GM23338 (cell line): ENCODE measurements around the gene WWOX. TPM values are rescaled to one million over a fixed set of nuclear protein-coding genes. Genes with fewer than 3 reads are reported as not detected.

Experiments
- ATAC-seq: fragments of 200-7000 bp; cut with Tn5 transposase; 3 replicates; pipeline ENCODE4 v1.9.1; 2020
- DNase-seq: peaks from one replicate; pipeline ENCODE4 v3.0.0-alpha.2; 2015; ENCODE audit warnings: low spot score
- H2AFZ ChIP-seq: fragments of 200-600 bp; sonication (generic); 2 replicates; pipeline ENCODE4 v1.8.0; 2016; ENCODE audit warnings: antibody characterized with exemption, mild to moderate bottlenecking, moderate library complexity
- H3F3A ChIP-seq: fragments of 200-600 bp; sonication (generic); replicated peaks from 2 replicates; pipeline ENCODE4 v1.8.0; 2017; ENCODE audit warnings: antibody characterized with exemption, mixed run types, low read depth
- H3K27ac ChIP-seq: fragments of 200-600 bp; sonication (generic); 2 replicates; pipeline ENCODE4 v1.6.1; 2016; ENCODE audit warnings: low read depth
- H3K27me3 ChIP-seq: fragments of 200-600 bp; sonication (generic); 2 replicates; pipeline ENCODE4 v1.8.0; 2016; ENCODE audit warnings: mild to moderate bottlenecking, mixed run types, moderate library complexity; ENCODE audit not compliant: insufficient read depth
- H3K36me3 ChIP-seq: fragments of 200-600 bp; sonication (generic); 2 replicates; pipeline ENCODE4 v1.8.0; 2016; ENCODE audit warnings: mild to moderate bottlenecking; ENCODE audit not compliant: insufficient read depth
- H3K4me1 ChIP-seq: fragments of 200-600 bp; sonication (generic); 2 replicates; pipeline ENCODE4 v1.8.0; 2016; ENCODE audit warnings: mild to moderate bottlenecking, moderate library complexity; ENCODE audit not compliant: insufficient read depth
- H3K4me2 ChIP-seq: fragments of 200-600 bp; sonication (generic); 2 replicates; pipeline ENCODE4 v1.7.1; 2017; ENCODE audit warnings: mixed run types
- H3K4me3 ChIP-seq: fragments of 200-600 bp; sonication (generic); 2 replicates; pipeline ENCODE4 v1.6.1; 2016; ENCODE audit warnings: mixed run types
- H3K79me2 ChIP-seq: fragments of 200-600 bp; sonication (generic); replicated peaks from 2 replicates; pipeline ENCODE4 v1.8.0; 2017; ENCODE audit warnings: mild to moderate bottlenecking; ENCODE audit not compliant: insufficient read depth
- H3K9me2 ChIP-seq: fragments of 200-600 bp; sonication (generic); 2 replicates; pipeline ENCODE4 v1.8.0; 2017; ENCODE audit not compliant: insufficient read depth
- H4K20me1 ChIP-seq: fragments of 200-600 bp; sonication (generic); replicated peaks from 2 replicates; pipeline ENCODE4 v1.8.0; 2017; ENCODE audit warnings: mild to moderate bottlenecking; ENCODE audit not compliant: insufficient read depth
- H3K27ac Mint-ChIP-seq: 2 replicates; pipeline ENCODE4 v1.8.0; 2020; ENCODE audit warnings: inconsistent platforms, mild to moderate bottlenecking, moderate library complexity, mixed read lengths
- H3K27me3 Mint-ChIP-seq: 3 replicates; pipeline ENCODE4 v1.8.0; 2022; ENCODE audit warnings: low read depth, mild to moderate bottlenecking, moderate library complexity, mixed read lengths, inconsistent platforms; ENCODE audit not compliant: insufficient read depth, poor library complexity
- H3K36me3 Mint-ChIP-seq: 3 replicates; pipeline ENCODE4 v1.8.0; 2021; ENCODE audit warnings: low read depth, mild to moderate bottlenecking, inconsistent platforms, moderate library complexity, mixed read lengths
- H3K4me1 Mint-ChIP-seq: 3 replicates; pipeline ENCODE4 v1.8.0; 2020; ENCODE audit warnings: mild to moderate bottlenecking, inconsistent platforms, mixed read lengths
- H3K4me3 Mint-ChIP-seq: 3 replicates; pipeline ENCODE4 v1.8.0; 2021; ENCODE audit warnings: moderate library complexity, mild to moderate bottlenecking, inconsistent platforms, mixed read lengths
- H3K9me3 Mint-ChIP-seq: 3 replicates; pipeline ENCODE4 v1.8.0; 2020; ENCODE audit warnings: moderate library complexity, mild to moderate bottlenecking, inconsistent platforms, mixed read lengths
- CREB1 ChIP-seq: fragments of 250-450 bp; sonication (Bioruptor Pico); IDR thresholded peaks from 2 replicates; pipeline ENCODE4 v1.5.0; 2020; ENCODE audit warnings: low read depth, mild to moderate bottlenecking, moderate library complexity
- EZH2 ChIP-seq: fragments of 200-600 bp; sonication (generic); IDR thresholded peaks from one replicate; pipeline ENCODE4 v1.8.0; 2017; ENCODE audit warnings: antibody characterized with exemption, mild to moderate bottlenecking, low read depth; ENCODE audit not compliant: unreplicated experiment
- EZH2phosphoT487 ChIP-seq: fragments of 200-600 bp; sonication (generic); IDR thresholded peaks from one replicate; pipeline ENCODE4 v1.8.1; 2018; ENCODE audit warnings: antibody characterized with exemption; ENCODE audit not compliant: unreplicated experiment
- JUNB ChIP-seq: IDR thresholded peaks from one replicate; pipeline ENCODE4 v1.6.1; 2016; ENCODE audit warnings: antibody characterized with exemption; ENCODE audit not compliant: unreplicated experiment
- NANOG ChIP-seq: IDR thresholded peaks from 2 replicates; pipeline ENCODE4 v1.6.1; 2016; ENCODE audit warnings: antibody characterized with exemption, borderline replicate concordance
- POLR2AphosphoS5 ChIP-seq: IDR thresholded peaks from 2 replicates; pipeline ENCODE4 v1.6.1; 2016; ENCODE audit warnings: antibody characterized with exemption, low read depth
- STAT1 ChIP-seq: IDR thresholded peaks from one replicate; pipeline ENCODE4 v1.6.1; 2016; ENCODE audit warnings: antibody characterized with exemption; ENCODE audit not compliant: unreplicated experiment
- ZNF114 ChIP-seq: fragments of 250-450 bp; sonication (Bioruptor Pico); IDR thresholded peaks from 2 replicates; pipeline ENCODE4 v1.5.0; 2020; ENCODE audit warnings: mild to moderate bottlenecking, moderate library complexity
- ZNF331 ChIP-seq: fragments of 250-450 bp; sonication (Bioruptor Pico); IDR thresholded peaks from 2 replicates; pipeline ENCODE4 v1.5.0; 2020; ENCODE audit warnings: low read depth, mild to moderate bottlenecking, moderate library complexity
- polyA plus RNA-seq: library from polyadenylated mRNA; unstranded; fragments of >200 nt; fragmentation: Nextera tagmentation; extraction: Ambion mirVana; gene quantifications from 2 replicates; pipeline ENCODE4 v1.2.1, GENCODE V29; 2016
- total RNA-seq: library from RNA; depleted of rRNA; stranded (reverse); fragments of >200 nt; shearing (Covaris generic); gene quantifications from 2 replicates; pipeline ENCODE4 v1.2.3, GENCODE V29; 2014
- TF ChIP-seq, protein P1 (sequence below): fragments of 250-450 bp; sonication (Bioruptor Pico); IDR thresholded peaks from 2 replicates; pipeline ENCODE4 v1.5.0; 2020; ENCODE audit warnings: mild to moderate bottlenecking, moderate library complexity
- TF ChIP-seq, protein P2 (sequence below), 2 experiments: fragments of 200-600 bp in 1 of 2; sonication (generic) in 1 of 2; conservative IDR thresholded peaks; 2 replicates each; pipeline versions ENCODE4 v1.5.1 to v1.6.1; 2016 to 2017; ENCODE audit warnings: antibody characterized with exemption in 2 of 2, low read depth in 2 of 2, mild to moderate bottlenecking in 2 of 2, moderate library complexity in 1 of 2
- TF ChIP-seq, protein P3 (sequence below): IDR thresholded peaks from one replicate; pipeline ENCODE4 v1.6.1; 2018; ENCODE audit warnings: antibody characterized with exemption; ENCODE audit not compliant: unreplicated experiment
- TF ChIP-seq, protein P4 (sequence below): IDR thresholded peaks from 2 replicates; pipeline ENCODE4 v1.6.1; 2016; ENCODE audit warnings: antibody characterized with exemption

Gene WWOX
- total and polyA plus RNA-seq, 2 experiments from 2014 or later = 10.0 to 19.3 TPM

DNA sequence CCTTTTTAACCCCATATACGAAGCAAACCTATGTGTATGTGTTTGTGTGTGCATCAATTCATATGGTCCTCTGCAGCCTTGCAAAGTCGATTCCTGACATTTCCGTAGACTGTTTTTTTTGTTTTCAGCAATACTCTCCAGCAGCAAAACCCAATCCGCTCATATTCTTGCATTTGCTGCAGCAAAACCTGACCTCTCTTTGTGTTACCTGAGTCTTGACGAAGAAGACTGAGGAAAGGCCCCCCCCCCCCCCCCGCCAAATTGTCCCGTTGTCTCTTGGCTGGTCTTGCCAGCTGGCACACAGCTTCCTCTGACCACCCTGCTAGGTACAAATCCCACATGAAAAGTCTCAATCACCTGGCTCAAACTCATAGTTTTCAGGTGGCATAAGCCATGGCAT lies 494.7 kb downstream of the WWOX start:
- no peaks in the 10 kb centered on the region for H3F3A ChIP-seq
- Mint-ChIP-seq H3K27me3 (peaks cover 3% of the 10 kb centered on the region), H3K9me3 (no peaks in the 10 kb centered on the region), H3K36me3 (no peaks in the 10 kb centered on the region), H3K4me3 (no peak overlapping the region), H3K4me1 (peaks cover 43% of the 10 kb centered on the region), H3K27ac (no peak overlapping the region)
- H3K27ac ChIP-seq = no peak overlapping the region
- ATAC-seq = no peak
- H3K27me3 ChIP-seq = no peaks in the 10 kb centered on the region
- TF ChIP-seq, protein P1, sequence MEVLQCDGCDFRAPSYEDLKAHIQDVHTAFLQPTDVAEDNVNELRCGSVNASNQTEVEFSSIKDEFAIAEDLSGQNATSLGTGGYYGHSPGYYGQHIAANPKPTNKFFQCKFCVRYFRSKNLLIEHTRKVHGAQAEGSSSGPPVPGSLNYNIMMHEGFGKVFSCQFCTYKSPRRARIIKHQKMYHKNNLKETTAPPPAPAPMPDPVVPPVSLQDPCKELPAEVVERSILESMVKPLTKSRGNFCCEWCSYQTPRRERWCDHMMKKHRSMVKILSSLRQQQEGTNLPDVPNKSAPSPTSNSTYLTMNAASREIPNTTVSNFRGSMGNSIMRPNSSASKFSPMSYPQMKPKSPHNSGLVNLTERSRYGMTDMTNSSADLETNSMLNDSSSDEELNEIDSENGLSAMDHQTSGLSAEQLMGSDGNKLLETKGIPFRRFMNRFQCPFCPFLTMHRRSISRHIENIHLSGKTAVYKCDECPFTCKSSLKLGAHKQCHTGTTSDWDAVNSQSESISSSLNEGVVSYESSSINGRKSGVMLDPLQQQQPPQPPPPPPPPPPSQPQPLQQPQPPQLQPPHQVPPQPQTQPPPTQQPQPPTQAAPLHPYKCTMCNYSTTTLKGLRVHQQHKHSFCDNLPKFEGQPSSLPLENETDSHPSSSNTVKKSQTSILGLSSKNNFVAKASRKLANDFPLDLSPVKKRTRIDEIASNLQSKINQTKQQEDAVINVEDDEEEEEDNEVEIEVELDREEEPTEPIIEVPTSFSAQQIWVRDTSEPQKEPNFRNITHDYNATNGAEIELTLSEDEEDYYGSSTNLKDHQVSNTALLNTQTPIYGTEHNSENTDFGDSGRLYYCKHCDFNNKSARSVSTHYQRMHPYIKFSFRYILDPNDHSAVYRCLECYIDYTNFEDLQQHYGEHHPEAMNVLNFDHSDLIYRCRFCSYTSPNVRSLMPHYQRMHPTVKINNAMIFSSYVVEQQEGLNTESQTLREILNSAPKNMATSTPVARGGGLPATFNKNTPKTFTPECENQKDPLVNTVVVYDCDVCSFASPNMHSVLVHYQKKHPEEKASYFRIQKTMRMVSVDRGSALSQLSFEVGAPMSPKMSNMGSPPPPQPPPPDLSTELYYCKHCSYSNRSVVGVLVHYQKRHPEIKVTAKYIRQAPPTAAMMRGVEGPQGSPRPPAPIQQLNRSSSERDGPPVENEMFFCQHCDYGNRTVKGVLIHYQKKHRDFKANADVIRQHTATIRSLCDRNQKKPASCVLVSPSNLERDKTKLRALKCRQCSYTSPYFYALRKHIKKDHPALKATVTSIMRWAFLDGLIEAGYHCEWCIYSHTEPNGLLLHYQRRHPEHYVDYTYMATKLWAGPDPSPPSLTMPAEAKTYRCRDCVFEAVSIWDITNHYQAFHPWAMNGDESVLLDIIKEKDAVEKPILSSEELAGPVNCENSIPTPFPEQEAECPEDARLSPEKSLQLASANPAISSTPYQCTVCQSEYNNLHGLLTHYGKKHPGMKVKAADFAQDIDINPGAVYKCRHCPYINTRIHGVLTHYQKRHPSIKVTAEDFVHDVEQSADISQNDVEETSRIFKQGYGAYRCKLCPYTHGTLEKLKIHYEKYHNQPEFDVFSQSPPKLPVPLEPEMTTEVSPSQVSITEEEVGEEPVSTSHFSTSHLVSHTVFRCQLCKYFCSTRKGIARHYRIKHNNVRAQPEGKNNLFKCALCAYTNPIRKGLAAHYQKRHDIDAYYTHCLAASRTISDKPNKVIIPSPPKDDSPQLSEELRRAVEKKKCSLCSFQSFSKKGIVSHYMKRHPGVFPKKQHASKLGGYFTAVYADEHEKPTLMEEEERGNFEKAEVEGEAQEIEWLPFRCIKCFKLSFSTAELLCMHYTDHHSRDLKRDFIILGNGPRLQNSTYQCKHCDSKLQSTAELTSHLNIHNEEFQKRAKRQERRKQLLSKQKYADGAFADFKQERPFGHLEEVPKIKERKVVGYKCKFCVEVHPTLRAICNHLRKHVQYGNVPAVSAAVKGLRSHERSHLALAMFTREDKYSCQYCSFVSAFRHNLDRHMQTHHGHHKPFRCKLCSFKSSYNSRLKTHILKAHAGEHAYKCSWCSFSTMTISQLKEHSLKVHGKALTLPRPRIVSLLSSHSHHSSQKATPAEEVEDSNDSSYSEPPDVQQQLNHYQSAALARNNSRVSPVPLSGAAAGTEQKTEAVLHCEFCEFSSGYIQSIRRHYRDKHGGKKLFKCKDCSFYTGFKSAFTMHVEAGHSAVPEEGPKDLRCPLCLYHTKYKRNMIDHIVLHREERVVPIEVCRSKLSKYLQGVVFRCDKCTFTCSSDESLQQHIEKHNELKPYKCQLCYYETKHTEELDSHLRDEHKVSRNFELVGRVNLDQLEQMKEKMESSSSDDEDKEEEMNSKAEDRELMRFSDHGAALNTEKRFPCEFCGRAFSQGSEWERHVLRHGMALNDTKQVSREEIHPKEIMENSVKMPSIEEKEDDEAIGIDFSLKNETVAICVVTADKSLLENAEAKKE = no peak
- TF ChIP-seq JUNB (no peak), ZNF331 (CRISPR knock-in tag) (no peak), STAT1 (no peak), EZH2phosphoT487 (no peak), CREB1 (CRISPR knock-in tag) (no peak), ZNF114 (CRISPR knock-in tag) (no peak), EZH2 (no peak), NANOG (no peak), POLR2AphosphoS5 (no peak)
- TF ChIP-seq, protein P2, sequence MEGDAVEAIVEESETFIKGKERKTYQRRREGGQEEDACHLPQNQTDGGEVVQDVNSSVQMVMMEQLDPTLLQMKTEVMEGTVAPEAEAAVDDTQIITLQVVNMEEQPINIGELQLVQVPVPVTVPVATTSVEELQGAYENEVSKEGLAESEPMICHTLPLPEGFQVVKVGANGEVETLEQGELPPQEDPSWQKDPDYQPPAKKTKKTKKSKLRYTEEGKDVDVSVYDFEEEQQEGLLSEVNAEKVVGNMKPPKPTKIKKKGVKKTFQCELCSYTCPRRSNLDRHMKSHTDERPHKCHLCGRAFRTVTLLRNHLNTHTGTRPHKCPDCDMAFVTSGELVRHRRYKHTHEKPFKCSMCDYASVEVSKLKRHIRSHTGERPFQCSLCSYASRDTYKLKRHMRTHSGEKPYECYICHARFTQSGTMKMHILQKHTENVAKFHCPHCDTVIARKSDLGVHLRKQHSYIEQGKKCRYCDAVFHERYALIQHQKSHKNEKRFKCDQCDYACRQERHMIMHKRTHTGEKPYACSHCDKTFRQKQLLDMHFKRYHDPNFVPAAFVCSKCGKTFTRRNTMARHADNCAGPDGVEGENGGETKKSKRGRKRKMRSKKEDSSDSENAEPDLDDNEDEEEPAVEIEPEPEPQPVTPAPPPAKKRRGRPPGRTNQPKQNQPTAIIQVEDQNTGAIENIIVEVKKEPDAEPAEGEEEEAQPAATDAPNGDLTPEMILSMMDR (conservative IDR thresholded peaks at IDR 0.05; ENCODE audit: low read depth in 2 of 2) = no peak
- TF ChIP-seq, protein P3, sequence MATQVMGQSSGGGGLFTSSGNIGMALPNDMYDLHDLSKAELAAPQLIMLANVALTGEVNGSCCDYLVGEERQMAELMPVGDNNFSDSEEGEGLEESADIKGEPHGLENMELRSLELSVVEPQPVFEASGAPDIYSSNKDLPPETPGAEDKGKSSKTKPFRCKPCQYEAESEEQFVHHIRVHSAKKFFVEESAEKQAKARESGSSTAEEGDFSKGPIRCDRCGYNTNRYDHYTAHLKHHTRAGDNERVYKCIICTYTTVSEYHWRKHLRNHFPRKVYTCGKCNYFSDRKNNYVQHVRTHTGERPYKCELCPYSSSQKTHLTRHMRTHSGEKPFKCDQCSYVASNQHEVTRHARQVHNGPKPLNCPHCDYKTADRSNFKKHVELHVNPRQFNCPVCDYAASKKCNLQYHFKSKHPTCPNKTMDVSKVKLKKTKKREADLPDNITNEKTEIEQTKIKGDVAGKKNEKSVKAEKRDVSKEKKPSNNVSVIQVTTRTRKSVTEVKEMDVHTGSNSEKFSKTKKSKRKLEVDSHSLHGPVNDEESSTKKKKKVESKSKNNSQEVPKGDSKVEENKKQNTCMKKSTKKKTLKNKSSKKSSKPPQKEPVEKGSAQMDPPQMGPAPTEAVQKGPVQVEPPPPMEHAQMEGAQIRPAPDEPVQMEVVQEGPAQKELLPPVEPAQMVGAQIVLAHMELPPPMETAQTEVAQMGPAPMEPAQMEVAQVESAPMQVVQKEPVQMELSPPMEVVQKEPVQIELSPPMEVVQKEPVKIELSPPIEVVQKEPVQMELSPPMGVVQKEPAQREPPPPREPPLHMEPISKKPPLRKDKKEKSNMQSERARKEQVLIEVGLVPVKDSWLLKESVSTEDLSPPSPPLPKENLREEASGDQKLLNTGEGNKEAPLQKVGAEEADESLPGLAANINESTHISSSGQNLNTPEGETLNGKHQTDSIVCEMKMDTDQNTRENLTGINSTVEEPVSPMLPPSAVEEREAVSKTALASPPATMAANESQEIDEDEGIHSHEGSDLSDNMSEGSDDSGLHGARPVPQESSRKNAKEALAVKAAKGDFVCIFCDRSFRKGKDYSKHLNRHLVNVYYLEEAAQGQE = no peak
- TF ChIP-seq, protein P4, sequence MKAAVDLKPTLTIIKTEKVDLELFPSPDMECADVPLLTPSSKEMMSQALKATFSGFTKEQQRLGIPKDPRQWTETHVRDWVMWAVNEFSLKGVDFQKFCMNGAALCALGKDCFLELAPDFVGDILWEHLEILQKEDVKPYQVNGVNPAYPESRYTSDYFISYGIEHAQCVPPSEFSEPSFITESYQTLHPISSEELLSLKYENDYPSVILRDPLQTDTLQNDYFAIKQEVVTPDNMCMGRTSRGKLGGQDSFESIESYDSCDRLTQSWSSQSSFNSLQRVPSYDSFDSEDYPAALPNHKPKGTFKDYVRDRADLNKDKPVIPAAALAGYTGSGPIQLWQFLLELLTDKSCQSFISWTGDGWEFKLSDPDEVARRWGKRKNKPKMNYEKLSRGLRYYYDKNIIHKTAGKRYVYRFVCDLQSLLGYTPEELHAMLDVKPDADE = no peak
- no peaks in the 10 kb centered on the region; the same call in 1 of the 2 replicates for H3K4me1 ChIP-seq
- no peaks in the 10 kb centered on the region for H3K79me2 ChIP-seq
- H2AFZ ChIP-seq = no peak overlapping the region
- 0 out of 2 replicates have a peak, but pooled peaks cover 7% of the 10 kb centered on the region for H3K9me2 ChIP-seq
- no peak for DNase-seq
- no peaks in the 10 kb centered on the region for H4K20me1 ChIP-seq
- no peak overlapping the region for H3K4me3 ChIP-seq
- no peak overlapping the region for H3K4me2 ChIP-seq
- no peaks in the 10 kb centered on the region for H3K36me3 ChIP-seq
